WTC11 (cell line): ENCODE results near the gene SLC7A10. TPM values are rescaled to one million over a fixed set of nuclear protein-coding genes. Genes with fewer than 3 reads are reported as not detected.
A peak's percentile ranks its signal among the peaks of the same experiment; 100 is the strongest.

Source experiments
- ATAC-seq: fragments of 200-7000 bp; cut with Tn5 transposase; 2 replicates; pipeline ENCODE4 v1.10.0; 2021; ENCODE audit warnings: mild to moderate bottlenecking, moderate library complexity
- CTCF ChIA-PET: fragments of 300-600 bp; sonication (Branson Sonifier 250); formaldehyde crosslinking; loops from one replicate; lab custom pipeline; 2021; ENCODE audit warnings: antibody characterized with exemption; lab: Charles Lee
- POLR2A ChIA-PET: fragments of 350-600 bp; sonication (Branson Sonifier 250); formaldehyde crosslinking; loops from one replicate; lab custom pipeline; 2021; ENCODE audit warnings: antibody characterized with exemption; lab: Charles Lee
- DNase-seq: peaks from one replicate; pipeline ENCODE4 v3.0.0; 2021; ENCODE audit warnings: low spot score
- H3K27ac Mint-ChIP-seq: 2 replicates; pipeline ENCODE4 v1.8.0; 2021; ENCODE audit warnings: mixed read lengths
- H3K27me3 Mint-ChIP-seq: 2 replicates; pipeline ENCODE4 v1.8.0; 2021; ENCODE audit warnings: low read depth, mild to moderate bottlenecking, moderate library complexity, mixed read lengths
- H3K36me3 Mint-ChIP-seq: 2 replicates; pipeline ENCODE4 v1.8.0; 2021; ENCODE audit warnings: mixed read lengths
- H3K4me1 Mint-ChIP-seq: 2 replicates; pipeline ENCODE4 v1.8.0; 2022; ENCODE audit warnings: mixed read lengths
- H3K4me3 Mint-ChIP-seq: 2 replicates; pipeline ENCODE4 v1.8.0; 2021; ENCODE audit warnings: mild to moderate bottlenecking, moderate library complexity, mixed read lengths
- H3K9me3 Mint-ChIP-seq: 2 replicates; pipeline ENCODE4 v1.8.0; 2021; ENCODE audit warnings: mixed read lengths
- AFF4 ChIP-seq: sonication (generic); formaldehyde crosslinking; IDR thresholded peaks from 2 replicates; pipeline ENCODE4 v1.8.1; 2023; ENCODE audit warnings: mild to moderate bottlenecking, missing genetic modification reagents, borderline replicate concordance
- ATF1 ChIP-seq: sonication (generic); formaldehyde crosslinking; IDR thresholded peaks from 2 replicates; pipeline ENCODE4 v1.8.1; 2023; ENCODE audit warnings: mild to moderate bottlenecking, moderate library complexity, missing genetic modification reagents
- CREB1 ChIP-seq: sonication (generic); formaldehyde crosslinking; IDR thresholded peaks from 2 replicates; pipeline ENCODE4 v1.8.0; 2023; ENCODE audit warnings: mild to moderate bottlenecking, missing genetic modification reagents
- CTCF ChIP-seq: fragments of 200-600 bp; IDR thresholded peaks from 2 replicates; pipeline ENCODE4 v1.8.0; 2022; ENCODE audit warnings: antibody characterized with exemption
- ELF4 ChIP-seq: sonication (generic); formaldehyde crosslinking; IDR thresholded peaks from 2 replicates; pipeline ENCODE4 v1.8.1; 2022; ENCODE audit warnings: low read depth, mild to moderate bottlenecking, moderate library complexity, missing genetic modification reagents
- HMGXB4 ChIP-seq: sonication (generic); formaldehyde crosslinking; IDR thresholded peaks from 2 replicates; pipeline ENCODE4 v1.8.1; 2023; ENCODE audit warnings: mild to moderate bottlenecking, moderate library complexity, missing genetic modification reagents
- IRF2 ChIP-seq: sonication (generic); formaldehyde crosslinking; IDR thresholded peaks from 2 replicates; pipeline ENCODE4 v1.8.0; 2022; ENCODE audit warnings: low read depth, missing genetic modification reagents, borderline replicate concordance
- NFYB ChIP-seq: sonication (generic); formaldehyde crosslinking; conservative IDR thresholded peaks from 2 replicates; pipeline ENCODE4 v1.8.0; 2022; ENCODE audit warnings: low read depth, missing genetic modification reagents
- OVOL2 ChIP-seq: fragments of 250-450 bp; sonication (Bioruptor Pico); IDR thresholded peaks from 2 replicates; pipeline ENCODE4 v1.9.0; 2021; ENCODE audit warnings: mild to moderate bottlenecking, borderline replicate concordance
- RELA ChIP-seq: sonication (generic); formaldehyde crosslinking; IDR thresholded peaks from 2 replicates; pipeline ENCODE4 v1.8.1; 2022; ENCODE audit warnings: missing genetic modification reagents, mild to moderate bottlenecking, borderline replicate concordance
- STAT6 ChIP-seq: sonication (generic); formaldehyde crosslinking; conservative IDR thresholded peaks from 2 replicates; pipeline ENCODE4 v1.8.1; 2023; ENCODE audit warnings: mild to moderate bottlenecking, low read depth, missing genetic modification reagents, moderate library complexity
- TCF7 ChIP-seq: sonication (generic); formaldehyde crosslinking; IDR thresholded peaks from 2 replicates; pipeline ENCODE4 v1.8.0; 2022; ENCODE audit warnings: mild to moderate bottlenecking, low read depth, missing genetic modification reagents, moderate library complexity
- TEAD1 ChIP-seq: sonication (generic); formaldehyde crosslinking; IDR thresholded peaks from 2 replicates; pipeline ENCODE4 v1.8.0; 2022; ENCODE audit warnings: mild to moderate bottlenecking, missing genetic modification reagents
- TP53 ChIP-seq: sonication (generic); formaldehyde crosslinking; IDR thresholded peaks from 2 replicates; pipeline ENCODE4 v1.8.1; 2023; ENCODE audit warnings: mild to moderate bottlenecking, missing genetic modification reagents
- ZNF219 ChIP-seq: sonication (generic); formaldehyde crosslinking; IDR thresholded peaks from 2 replicates; pipeline ENCODE4 v1.8.0; 2023; ENCODE audit warnings: missing genetic modification reagents, mild to moderate bottlenecking, borderline replicate concordance
- ZNF396 ChIP-seq: fragments of 250-450 bp; sonication (Bioruptor Pico); IDR thresholded peaks from 2 replicates; pipeline ENCODE4 v1.8.0; 2021; ENCODE audit warnings: mild to moderate bottlenecking, moderate library complexity, borderline replicate concordance
- ZNF671 ChIP-seq: fragments of 250-450 bp; sonication (Bioruptor Pico); IDR thresholded peaks from 2 replicates; pipeline ENCODE4 v1.8.0; 2021; ENCODE audit warnings: mild to moderate bottlenecking
- total RNA-seq: library from RNA; stranded (reverse); gene quantifications from 3 replicates; pipeline ENCODE4 v1.2.3, GENCODE V29; 2021
- TF ChIP-seq, protein P1 (sequence below): sonication (generic); formaldehyde crosslinking; IDR thresholded peaks from 2 replicates; pipeline ENCODE4 v1.8.0; 2023; ENCODE audit warnings: missing genetic modification reagents, mild to moderate bottlenecking, borderline replicate concordance
- TF ChIP-seq, protein P2 (sequence below): sonication (generic); formaldehyde crosslinking; IDR thresholded peaks from 2 replicates; pipeline ENCODE4 v1.8.1; 2022; ENCODE audit warnings: low read depth, mild to moderate bottlenecking, moderate library complexity, missing genetic modification reagents, borderline replicate concordance

SLC7A10 gene
- total RNA-seq, 1 experiment from 2014 or later, result 4.2 TPM

DNA sequence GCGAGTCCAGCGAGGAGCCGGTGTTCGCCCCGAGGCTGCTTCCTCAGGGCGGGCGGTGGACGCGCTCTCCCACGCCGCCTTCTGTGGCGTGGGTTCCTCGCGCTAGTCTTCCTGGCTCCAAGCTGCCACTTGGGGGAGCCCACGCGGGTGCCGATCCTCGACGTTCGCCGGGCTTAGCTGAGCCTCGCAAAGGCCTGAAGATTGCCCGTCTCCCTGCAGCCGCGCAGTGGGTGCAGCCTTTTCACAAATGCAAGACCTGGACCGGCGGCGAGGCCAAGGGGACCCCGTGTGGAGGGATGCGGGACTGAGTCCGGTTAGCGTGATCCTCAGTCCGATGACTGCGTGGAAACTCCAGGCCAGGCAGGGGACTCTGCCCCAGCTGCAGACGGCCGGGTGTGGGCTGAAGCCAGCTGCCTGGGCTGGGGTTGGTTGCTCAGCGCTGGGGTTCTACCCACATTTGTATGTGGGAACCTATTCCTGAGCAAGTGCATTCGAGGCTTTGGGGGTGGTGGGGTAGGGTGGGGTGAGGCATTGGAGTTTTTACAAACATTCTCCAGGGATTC is 48.2 kb downstream of the SLC7A10 start (continued):
- TF ChIP-seq, protein P1, sequence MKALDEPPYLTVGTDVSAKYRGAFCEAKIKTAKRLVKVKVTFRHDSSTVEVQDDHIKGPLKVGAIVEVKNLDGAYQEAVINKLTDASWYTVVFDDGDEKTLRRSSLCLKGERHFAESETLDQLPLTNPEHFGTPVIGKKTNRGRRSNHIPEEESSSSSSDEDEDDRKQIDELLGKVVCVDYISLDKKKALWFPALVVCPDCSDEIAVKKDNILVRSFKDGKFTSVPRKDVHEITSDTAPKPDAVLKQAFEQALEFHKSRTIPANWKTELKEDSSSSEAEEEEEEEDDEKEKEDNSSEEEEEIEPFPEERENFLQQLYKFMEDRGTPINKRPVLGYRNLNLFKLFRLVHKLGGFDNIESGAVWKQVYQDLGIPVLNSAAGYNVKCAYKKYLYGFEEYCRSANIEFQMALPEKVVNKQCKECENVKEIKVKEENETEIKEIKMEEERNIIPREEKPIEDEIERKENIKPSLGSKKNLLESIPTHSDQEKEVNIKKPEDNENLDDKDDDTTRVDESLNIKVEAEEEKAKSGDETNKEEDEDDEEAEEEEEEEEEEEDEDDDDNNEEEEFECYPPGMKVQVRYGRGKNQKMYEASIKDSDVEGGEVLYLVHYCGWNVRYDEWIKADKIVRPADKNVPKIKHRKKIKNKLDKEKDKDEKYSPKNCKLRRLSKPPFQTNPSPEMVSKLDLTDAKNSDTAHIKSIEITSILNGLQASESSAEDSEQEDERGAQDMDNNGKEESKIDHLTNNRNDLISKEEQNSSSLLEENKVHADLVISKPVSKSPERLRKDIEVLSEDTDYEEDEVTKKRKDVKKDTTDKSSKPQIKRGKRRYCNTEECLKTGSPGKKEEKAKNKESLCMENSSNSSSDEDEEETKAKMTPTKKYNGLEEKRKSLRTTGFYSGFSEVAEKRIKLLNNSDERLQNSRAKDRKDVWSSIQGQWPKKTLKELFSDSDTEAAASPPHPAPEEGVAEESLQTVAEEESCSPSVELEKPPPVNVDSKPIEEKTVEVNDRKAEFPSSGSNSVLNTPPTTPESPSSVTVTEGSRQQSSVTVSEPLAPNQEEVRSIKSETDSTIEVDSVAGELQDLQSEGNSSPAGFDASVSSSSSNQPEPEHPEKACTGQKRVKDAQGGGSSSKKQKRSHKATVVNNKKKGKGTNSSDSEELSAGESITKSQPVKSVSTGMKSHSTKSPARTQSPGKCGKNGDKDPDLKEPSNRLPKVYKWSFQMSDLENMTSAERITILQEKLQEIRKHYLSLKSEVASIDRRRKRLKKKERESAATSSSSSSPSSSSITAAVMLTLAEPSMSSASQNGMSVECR (CRISPR knock-in tag), result 0 out of 2 replicates have a peak, but pooled peaks have one; percentile 39
- no peak for TF ChIP-seq AFF4
- TF ChIP-seq ZNF219, result no peak
- 0 out of 2 replicates have a peak, but pooled peaks have one; percentile 15 for TF ChIP-seq CTCF
- no peak for TF ChIP-seq TCF7
- TF ChIP-seq RELA (CRISPR knock-in tag), result no peak; the same call in 1 of the 2 replicates
- no peak for TF ChIP-seq NFYB (CRISPR knock-in tag)
- TF ChIP-seq TEAD1 (CRISPR knock-in tag), result no peak
- no peak for TF ChIP-seq OVOL2
- no peak for TF ChIP-seq STAT6 (CRISPR knock-in tag)
- TF ChIP-seq, all 79 proteins: peak for 10

- H3K4me1 Mint-ChIP-seq, result peaks cover 22% of the 10 kb centered on the region
- ATAC-seq (peak; percentile 94), DNase-seq (peak; percentile 97)
- TF ChIP-seq IRF2 (CRISPR knock-in tag), result no peak
- TF ChIP-seq HMGXB4, result peak; percentile 85
- TF ChIP-seq TP53, result peak; percentile 70; the same call in 1 of the 2 replicates
- no peak for TF ChIP-seq ZNF671 (CRISPR knock-in tag)
- TF ChIP-seq, protein P2, sequence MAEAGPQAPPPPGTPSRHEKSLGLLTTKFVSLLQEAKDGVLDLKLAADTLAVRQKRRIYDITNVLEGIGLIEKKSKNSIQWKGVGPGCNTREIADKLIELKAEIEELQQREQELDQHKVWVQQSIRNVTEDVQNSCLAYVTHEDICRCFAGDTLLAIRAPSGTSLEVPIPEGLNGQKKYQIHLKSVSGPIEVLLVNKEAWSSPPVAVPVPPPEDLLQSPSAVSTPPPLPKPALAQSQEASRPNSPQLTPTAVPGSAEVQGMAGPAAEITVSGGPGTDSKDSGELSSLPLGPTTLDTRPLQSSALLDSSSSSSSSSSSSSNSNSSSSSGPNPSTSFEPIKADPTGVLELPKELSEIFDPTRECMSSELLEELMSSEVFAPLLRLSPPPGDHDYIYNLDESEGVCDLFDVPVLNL (CRISPR knock-in tag), result peak; percentile 46; the same call in 1 of the 2 replicates
- no peak for TF ChIP-seq CREB1 (CRISPR knock-in tag)
- TF ChIP-seq ATF1 (CRISPR knock-in tag), result no peak
- TF ChIP-seq ELF4 (CRISPR knock-in tag), result no peak
- no peak for TF ChIP-seq ZNF396 (CRISPR knock-in tag)
These were observed 48.8 kb downstream of the SLC7A10 start for GRCh38 chr19:33176670-33177416.

More at GRCh38 chr19:33176670-33177416, 48.8 kb downstream of the SLC7A10 start:
- Mint-ChIP-seq H3K4me3 (peak overlapping the region; percentile 91), H3K27ac (peak overlapping the region; percentile 83), H3K9me3 (no peaks in the 10 kb centered on the region), H3K36me3 (no peaks in the 10 kb centered on the region), H3K27me3 (peaks cover 15% of the 10 kb centered on the region)
- CTCF ChIA-PET, result interaction anchor here (0.6 to 3.5 kb wide), 27 partner anchors 7 to 502 kb away, joined by 3 to 19 read pairs (median 5); partner anchors contain the start of genes ANKRD27, RGS9BP, SLC7A10 and WDR88
- POLR2A ChIA-PET, result interaction anchor here (0.8 to 1.3 kb wide), 4 partner anchors 28 to 500 kb away, joined by 3 to 7 read pairs (median 3); no protein-coding TSS in a partner anchor
